ENCODE results near the gene PROKR2.

GRCh38 chr20:5353624-5354496, 37.1 kb upstream of the PROKR2 start:
- TF ChIP-seq CTCF (conservative IDR thresholded peaks at IDR 0.05 in 1 of 2, IDR thresholded peaks at IDR 0.05 in 1 of 2; ENCODE audit: low read depth in 1 of 2, low read length in 2 of 2) (no peak), EZH2 (IDR thresholded peaks at IDR 0.05; ENCODE audit: low read length, missing control alignments) (no peak)

Data from fibroblast of lung (primary cell).